SIG-M5 treated with dmso at 0.1 percent for 504 hours (cell line): Measurements from ENCODE around the gene SPRY1.

Experiments
- DNase-seq: peaks from one replicate; lab custom pipeline; 2025; ENCODE audit not compliant: unreplicated experiment; lab: John Stamatoyannopoulos, UW

SPRY1 gene

DNA sequence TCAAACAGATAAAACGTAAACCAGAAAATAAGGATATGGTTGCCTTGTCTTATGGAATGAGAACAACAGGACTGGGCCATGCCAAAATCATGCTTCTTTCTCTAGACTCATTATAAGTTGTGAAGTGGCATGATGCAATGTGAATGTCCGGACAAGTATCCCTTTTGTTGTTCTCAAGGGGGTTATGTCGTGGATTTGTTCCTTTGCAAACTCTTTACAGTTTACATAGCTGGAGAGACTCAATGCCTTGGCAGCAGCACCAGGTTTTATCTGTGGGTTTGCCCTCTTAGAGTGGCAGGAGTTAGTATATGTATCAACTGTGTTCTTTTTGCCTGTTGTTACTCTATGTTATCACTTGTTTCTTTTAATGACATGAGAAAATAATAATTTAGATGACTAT is 41.4 kb downstream of the SPRY1 start:
- no peak for DNase-seq

GRCh38 chr4:123443401-123444289 is 47.0 kb downstream of the SPRY1 start:
- peak; percentile 58 for DNase-seq

GRCh38 chr4:123444290-123444731 is 47.7 kb downstream of the SPRY1 start:
- DNase-seq = peak; percentile 91

GRCh38 chr4:123446865-123447474 is 50.4 kb downstream of the SPRY1 start:
- no peak for DNase-seq

DNA sequence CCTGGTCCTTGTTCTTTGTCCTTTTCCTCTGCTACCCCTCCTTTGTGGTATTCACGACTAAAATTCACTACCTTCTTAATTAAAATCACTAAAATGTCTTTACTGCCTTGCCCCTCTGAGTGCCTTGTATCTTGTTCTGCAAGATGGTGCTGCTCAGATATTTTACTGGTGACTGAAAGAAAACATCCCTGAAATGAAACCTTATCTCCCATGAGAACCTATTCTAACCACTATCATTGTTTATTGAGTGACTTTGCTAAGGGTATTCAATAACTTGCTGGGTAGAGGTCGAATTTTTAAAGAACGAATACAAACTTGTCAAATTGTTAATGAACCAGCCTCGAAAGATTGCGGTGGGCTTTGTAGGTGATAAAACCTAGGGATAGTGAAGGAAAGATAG is 52.8 kb downstream of the SPRY1 start:
- DNase-seq = no peak

- peak; percentile 59 for DNase-seq
Measured at GRCh38 chr4:123449780-123450179, 53.2 kb downstream of the SPRY1 start.

DNA sequence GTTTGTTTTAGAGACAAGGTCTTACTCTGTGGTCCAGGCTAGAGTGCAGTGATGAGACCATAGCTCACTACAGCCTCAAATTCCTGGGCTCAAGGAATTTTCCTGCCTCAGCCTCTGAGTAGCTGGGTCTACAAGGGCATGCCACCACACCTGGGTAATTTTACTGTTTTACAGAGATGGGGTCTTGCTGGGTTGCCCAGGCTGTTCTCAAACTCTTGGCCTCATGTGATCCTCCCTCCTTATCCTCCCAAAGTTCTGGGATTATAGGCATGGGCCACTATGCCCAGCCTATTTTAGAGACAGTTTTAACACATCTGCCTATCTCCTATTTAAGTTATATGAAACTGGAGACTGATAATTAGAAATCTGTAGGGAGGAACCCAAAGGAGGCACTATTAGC is 53.8 kb downstream of the SPRY1 start:
- no peak for DNase-seq

- DNase-seq = peak; percentile 22
Measured at GRCh38 chr4:123452616-123453015, 56.0 kb downstream of the SPRY1 start.

GRCh38 chr4:123453061-123453680 is 56.6 kb downstream of the SPRY1 start:
- no peak for DNase-seq
